Mammary epithelial cell (primary cell): Measurements from ENCODE around the gene FARSA.

Experiments
- EZH2 ChIP-seq: IDR thresholded peaks from 2 replicates; pipeline ENCODE4 v1.6.1; 2012; ENCODE audit warnings: low read length, inconsistent platforms, borderline replicate concordance
- TF ChIP-seq, protein P1 (sequence below), 2 donors: IDR thresholded peaks in 1 of 2; conservative IDR thresholded peaks in 1 of 2; 2 replicates each; pipeline ENCODE4 v1.5.1; 2011 to 2012; ENCODE audit warnings: inconsistent platforms in 2 of 2, low read length in 2 of 2, mild to moderate bottlenecking in 2 of 2, control low read depth in 1 of 2, low read depth in 1 of 2; ENCODE audit not compliant: insufficient read depth in 1 of 2; ENCODE audit errors: extremely low read depth in 1 of 2

DNA sequence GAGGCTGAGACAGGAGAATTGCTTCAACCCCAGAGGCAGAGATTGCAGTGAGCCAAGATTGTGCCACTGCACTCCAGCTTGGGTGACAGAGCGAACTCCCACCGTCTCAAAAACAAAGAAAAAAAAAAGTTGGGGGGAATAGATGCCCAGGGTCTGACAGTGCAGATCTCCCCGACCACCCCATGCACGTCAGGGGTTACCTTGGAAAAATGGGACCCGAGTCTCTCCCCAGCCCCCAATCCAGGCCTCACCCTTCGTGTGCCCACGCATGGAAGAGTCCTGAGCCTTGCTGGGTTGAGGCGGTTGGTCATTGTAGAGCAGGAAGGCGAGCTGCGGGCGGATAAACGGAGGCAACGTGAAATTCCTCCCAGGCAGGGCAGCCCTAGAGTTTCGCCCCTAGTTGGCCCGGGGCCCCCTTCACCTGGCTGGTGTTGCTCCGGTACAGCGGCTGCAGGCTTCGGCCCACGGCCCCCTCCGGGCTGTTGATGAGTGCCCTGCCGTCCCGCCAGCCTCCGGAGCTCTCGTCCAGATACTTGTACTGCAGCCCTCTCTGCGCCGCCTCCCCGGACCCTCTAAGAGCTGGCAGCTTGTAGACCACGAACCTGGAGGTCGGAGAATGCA is 52.9 kb downstream of the FARSA start:
- TF ChIP-seq, protein P1, sequence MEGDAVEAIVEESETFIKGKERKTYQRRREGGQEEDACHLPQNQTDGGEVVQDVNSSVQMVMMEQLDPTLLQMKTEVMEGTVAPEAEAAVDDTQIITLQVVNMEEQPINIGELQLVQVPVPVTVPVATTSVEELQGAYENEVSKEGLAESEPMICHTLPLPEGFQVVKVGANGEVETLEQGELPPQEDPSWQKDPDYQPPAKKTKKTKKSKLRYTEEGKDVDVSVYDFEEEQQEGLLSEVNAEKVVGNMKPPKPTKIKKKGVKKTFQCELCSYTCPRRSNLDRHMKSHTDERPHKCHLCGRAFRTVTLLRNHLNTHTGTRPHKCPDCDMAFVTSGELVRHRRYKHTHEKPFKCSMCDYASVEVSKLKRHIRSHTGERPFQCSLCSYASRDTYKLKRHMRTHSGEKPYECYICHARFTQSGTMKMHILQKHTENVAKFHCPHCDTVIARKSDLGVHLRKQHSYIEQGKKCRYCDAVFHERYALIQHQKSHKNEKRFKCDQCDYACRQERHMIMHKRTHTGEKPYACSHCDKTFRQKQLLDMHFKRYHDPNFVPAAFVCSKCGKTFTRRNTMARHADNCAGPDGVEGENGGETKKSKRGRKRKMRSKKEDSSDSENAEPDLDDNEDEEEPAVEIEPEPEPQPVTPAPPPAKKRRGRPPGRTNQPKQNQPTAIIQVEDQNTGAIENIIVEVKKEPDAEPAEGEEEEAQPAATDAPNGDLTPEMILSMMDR (conservative IDR thresholded peaks at IDR 0.05 in 1 of 2, IDR thresholded peaks at IDR 0.05 in 1 of 2; ENCODE audit: extremely low read depth in 1 of 2, insufficient read depth in 1 of 2, low read depth in 1 of 2, low read length in 2 of 2): no peak
- no peak for TF ChIP-seq EZH2
